A549 (cell line): ENCODE results near the gene PCTP.

Source experiments
- BHLHE40 ChIP-seq: IDR thresholded peaks from 2 replicates; pipeline ENCODE4 v1.6.1; 2012; ENCODE audit warnings: low read depth, low read length, inconsistent platforms
- CTCF ChIP-seq: fragments of >200 bp; sonication (Bioruptor Twin); formaldehyde crosslinking; IDR thresholded peaks from 3 replicates; pipeline ENCODE4 v1.5.1; 2016
- EP300 ChIP-seq, 2 experiments: fragments of >200 bp; sonication (Bioruptor Twin); formaldehyde crosslinking; IDR thresholded peaks; 2 replicates in 1 of 2; 3 replicates in 1 of 2; pipeline ENCODE4 v1.6.1; 2016 to 2017
- FOSL2 ChIP-seq, 2 experiments: fragments of 450-650 bp in 1 of 2; fragments of >200 bp in 1 of 2; sonication (Bioruptor Twin) in 1 of 2; formaldehyde crosslinking; IDR thresholded peaks; 2 replicates each; pipeline versions ENCODE4 v1.5.0 to v1.6.1; 2016 to 2020; ENCODE audit warnings: mild to moderate bottlenecking in 1 of 2, moderate library complexity in 1 of 2
- GATA3 ChIP-seq: IDR thresholded peaks from 2 replicates; pipeline ENCODE4 v1.6.1; 2012; ENCODE audit warnings: borderline replicate concordance
- HEYL ChIP-seq: fragments of 250-450 bp; sonication (Bioruptor Pico); IDR thresholded peaks from 2 replicates; pipeline ENCODE4 v1.8.0; 2021; ENCODE audit warnings: mild to moderate bottlenecking, moderate library complexity
- HOXA7 ChIP-seq: fragments of 250-450 bp; sonication (Bioruptor Pico); IDR thresholded peaks from 2 replicates; pipeline ENCODE4 v1.5.0; 2020; ENCODE audit warnings: mild to moderate bottlenecking, moderate library complexity
- JUNB ChIP-seq: fragments of >200 bp; sonication (Bioruptor Twin); formaldehyde crosslinking; IDR thresholded peaks from 2 replicates; pipeline ENCODE4 v1.6.1; 2016
- MAX ChIP-seq: IDR thresholded peaks from 2 replicates; pipeline ENCODE4 v1.6.1; 2012
- NR3C1 ChIP-seq: fragments of >200 bp; sonication (Bioruptor Twin); formaldehyde crosslinking; IDR thresholded peaks from 3 replicates; pipeline ENCODE4 v1.6.1; 2017
- PHF8 ChIP-seq: fragments of 200-600 bp; sonication (generic); IDR thresholded peaks from 2 replicates; pipeline ENCODE4 v1.6.1; 2016; ENCODE audit warnings: low read depth, mild to moderate bottlenecking, antibody characterized with exemption, moderate library complexity, borderline replicate concordance
- POLR2A ChIP-seq: IDR thresholded peaks from 2 replicates; pipeline ENCODE4 v1.6.1; 2012; ENCODE audit warnings: mild to moderate bottlenecking, low read length
- RARB ChIP-seq: fragments of 250-450 bp; sonication (Bioruptor Pico); IDR thresholded peaks from 2 replicates; pipeline ENCODE4 v1.8.0; 2021; ENCODE audit warnings: mild to moderate bottlenecking, moderate library complexity
- RFX5 ChIP-seq: fragments of 450-650 bp; IDR thresholded peaks from 2 replicates; pipeline ENCODE4 v1.7.1; 2014; ENCODE audit warnings: antibody characterized with exemption, mild to moderate bottlenecking, moderate library complexity

GRCh38 chr17:55817397-55817709, 66.5 kb downstream of the PCTP start:
- TF ChIP-seq CTCF (no peak), BHLHE40 (no peak), EP300 (IDR thresholded peaks at IDR 0.05) (no peak), MAX (no peak), POLR2A (no peak), GATA3 (no peak), HEYL (CRISPR knock-in tag) (no peak), HOXA7 (CRISPR knock-in tag) (no peak), PHF8 (no peak), JUNB (no peak), RFX5 (no peak), NR3C1 (no peak), RARB (CRISPR knock-in tag) (no peak), FOSL2 (IDR thresholded peaks at IDR 0.05) (no peak), FOSL2 (CRISPR knock-in tag; IDR thresholded peaks at IDR 0.05) (no peak)
